ENCODE results near the gene TMEM158.

TMEM158 gene

GRCh38 chr3:45226206-45226915, at the start of gene TMEM158:
TSS of gene TMEM158 (minus strand) at chr3:45226287. CDS start at chr3:45226027, 260 bp downstream.
- DNase-seq (ENCODE audit: low read depth in 2 of 2): peak; percentile 22 to 73

GRCh38 chr3:45275006-45275704, 49.1 kb upstream of the TMEM158 start:
- no peak for DNase-seq (ENCODE audit: low read depth in 2 of 2)

- DNase-seq (ENCODE audit: low read depth in 2 of 2): no peak
These were observed 47.8 kb upstream of the TMEM158 start for GRCh38 chr3:45273681-45274515.

GRCh38 chr3:45272828-45273470, 46.9 kb upstream of the TMEM158 start:
- no peak for DNase-seq (ENCODE audit: low read depth in 2 of 2)

GRCh38 chr3:45272032-45272810, 46.1 kb upstream of the TMEM158 start:
- DNase-seq (ENCODE audit: low read depth in 2 of 2): no peak

GRCh38 chr3:45269952-45270351, 43.9 kb upstream of the TMEM158 start:
- no peak for DNase-seq (ENCODE audit: low read depth in 2 of 2)

- no peak for DNase-seq (ENCODE audit: low read depth in 2 of 2)
These were observed 41.0 kb upstream of the TMEM158 start for GRCh38 chr3:45267097-45267496.

GRCh38 chr3:45261333-45262110, 35.4 kb upstream of the TMEM158 start:
- no peak for DNase-seq (ENCODE audit: low read depth in 2 of 2)

- no peak for DNase-seq (ENCODE audit: low read depth in 2 of 2)
These were observed 33.0 kb upstream of the TMEM158 start for GRCh38 chr3:45259133-45259532.

- DNase-seq (ENCODE audit: low read depth in 2 of 2): no peak
These were observed 32.2 kb upstream of the TMEM158 start for GRCh38 chr3:45258317-45258716.

- no peak for DNase-seq (ENCODE audit: low read depth in 2 of 2)
These were observed 27.2 kb upstream of the TMEM158 start for GRCh38 chr3:45253316-45253715.

GRCh38 chr3:45252826-45253225, 26.7 kb upstream of the TMEM158 start:
- DNase-seq (ENCODE audit: low read depth in 2 of 2): no peak

GRCh38 chr3:45249391-45249790, 23.3 kb upstream of the TMEM158 start:
- DNase-seq (ENCODE audit: low read depth in 2 of 2): no peak

GRCh38 chr3:45246241-45246640, 20.2 kb upstream of the TMEM158 start:
- no peak for DNase-seq (ENCODE audit: low read depth in 2 of 2)

GRCh38 chr3:45244356-45244755, 18.3 kb upstream of the TMEM158 start:
- DNase-seq (ENCODE audit: low read depth in 2 of 2): no peak

- DNase-seq (ENCODE audit: low read depth in 2 of 2): no peak
These were observed 15.1 kb upstream of the TMEM158 start for GRCh38 chr3:45241206-45241605.

GRCh38 chr3:45240292-45240691, 14.2 kb upstream of the TMEM158 start:
- no peak for DNase-seq (ENCODE audit: low read depth in 2 of 2)

- no peak for DNase-seq (ENCODE audit: low read depth in 2 of 2)
These were observed 13.2 kb upstream of the TMEM158 start for GRCh38 chr3:45239254-45239653.

GRCh38 chr3:45236964-45237363, 10.9 kb upstream of the TMEM158 start:
- DNase-seq (ENCODE audit: low read depth in 2 of 2): no peak

- DNase-seq (ENCODE audit: low read depth in 2 of 2): no peak
These were observed 9.3 kb upstream of the TMEM158 start for GRCh38 chr3:45235409-45235808.
